ENCODE data around the gene TBC1D32. TPM values are rescaled to one million over a fixed set of nuclear protein-coding genes. Genes with fewer than 3 reads are reported as not detected.

The TBC1D32 gene
- total and polyA plus RNA-seq, 2 donors (not counting 1 experiment from before 2014, with no cell fraction given), result 6.3 to 21.0 TPM

- H3K9me3 ChIP-seq (ENCODE audit: control insufficient read depth, insufficient read depth, low read depth, low read length), result no peaks in the 10 kb centered on the region
- no peak overlapping the region for H3K27ac ChIP-seq (ENCODE audit: insufficient read depth, low read length)
- H3K4me1 ChIP-seq (ENCODE audit: control insufficient read depth, extremely low read depth, insufficient read depth, low read length), result no peaks in the 10 kb centered on the region
- H3K27me3 ChIP-seq (ENCODE audit: control insufficient read depth, insufficient read depth, low read length), result no peaks in the 10 kb centered on the region
- no peak overlapping the region for H3K4me3 ChIP-seq (replicated peaks in 1 of 4; ENCODE audit: control extremely low read depth in 1 of 4, insufficient read depth in 1 of 4, low read depth in 3 of 4, low read length in 4 of 4)
- no peaks in the 10 kb centered on the region for H3K79me2 ChIP-seq (ENCODE audit: control insufficient read depth, insufficient read depth, low read length)
- H2AFZ ChIP-seq (ENCODE audit: low read length), result no peak overlapping the region
- no peak overlapping the region for H3K9ac ChIP-seq (ENCODE audit: insufficient read depth, low read length)
- DNase-seq (ENCODE audit: low read depth in 2 of 2), result peak; percentile 77 to 90
- no peaks in the 10 kb centered on the region for H3K36me3 ChIP-seq (ENCODE audit: control insufficient read depth, insufficient read depth, low read length)
- H4K20me1 ChIP-seq (ENCODE audit: control insufficient read depth, extremely low read depth, insufficient read depth, low read length), result no peaks in the 10 kb centered on the region
- TF ChIP-seq EZH2 (IDR thresholded peaks at IDR 0.05; ENCODE audit: low read length, missing control alignments), result no peak
- TF ChIP-seq CTCF (conservative IDR thresholded peaks at IDR 0.05 in 1 of 2, IDR thresholded peaks at IDR 0.05 in 1 of 2; ENCODE audit: low read depth in 1 of 2, low read length in 2 of 2), result no peak
- H3K4me2 ChIP-seq (ENCODE audit: extremely low read depth, insufficient read depth, low read length), result peak overlapping the region; percentile 25
Observed at GRCh38 chr6:121285041-121285440, 49.2 kb downstream of the TBC1D32 start.

- Histone ChIP-seq H3K4me2 (ENCODE audit: extremely low read depth, insufficient read depth, low read length) (no peak overlapping the region), H4K20me1 (ENCODE audit: control insufficient read depth, extremely low read depth, insufficient read depth, low read length) (no peaks in the 10 kb centered on the region), H3K79me2 (ENCODE audit: control insufficient read depth, insufficient read depth, low read length) (no peaks in the 10 kb centered on the region), H3K4me3 (replicated peaks in 1 of 4; ENCODE audit: control extremely low read depth in 1 of 4, insufficient read depth in 1 of 4, low read depth in 3 of 4, low read length in 4 of 4) (no peak overlapping the region), H3K4me1 (ENCODE audit: control insufficient read depth, extremely low read depth, insufficient read depth, low read length) (no peaks in the 10 kb centered on the region), H3K36me3 (ENCODE audit: control insufficient read depth, insufficient read depth, low read length) (no peaks in the 10 kb centered on the region), H3K27ac (ENCODE audit: insufficient read depth, low read length) (no peak overlapping the region), H2AFZ (ENCODE audit: low read length) (no peak overlapping the region), H3K27me3 (ENCODE audit: control insufficient read depth, insufficient read depth, low read length) (no peaks in the 10 kb centered on the region), H3K9me3 (ENCODE audit: control insufficient read depth, insufficient read depth, low read depth, low read length) (no peaks in the 10 kb centered on the region), H3K9ac (ENCODE audit: insufficient read depth, low read length) (no peak overlapping the region)
- DNase-seq (ENCODE audit: low read depth in 2 of 2), result no peak
- TF ChIP-seq CTCF (conservative IDR thresholded peaks at IDR 0.05 in 1 of 2, IDR thresholded peaks at IDR 0.05 in 1 of 2; ENCODE audit: low read depth in 1 of 2, low read length in 2 of 2), result no peak
- TF ChIP-seq EZH2 (IDR thresholded peaks at IDR 0.05; ENCODE audit: low read length, missing control alignments), result no peak
Observed at GRCh38 chr6:121274666-121275295, 59.5 kb downstream of the TBC1D32 start.

GRCh38 chr6:121263742-121264141, 70.5 kb downstream of the TBC1D32 start:
- Histone ChIP-seq H3K4me2 (ENCODE audit: extremely low read depth, insufficient read depth, low read length) (no peak overlapping the region), H3K27me3 (ENCODE audit: control insufficient read depth, insufficient read depth, low read length) (no peaks in the 10 kb centered on the region), H3K9ac (ENCODE audit: insufficient read depth, low read length) (no peak overlapping the region), H3K9me3 (ENCODE audit: control insufficient read depth, insufficient read depth, low read depth, low read length) (no peaks in the 10 kb centered on the region), H3K27ac (ENCODE audit: insufficient read depth, low read length) (no peak overlapping the region), H3K4me1 (ENCODE audit: control insufficient read depth, extremely low read depth, insufficient read depth, low read length) (peaks cover 2% of the 10 kb centered on the region), H3K36me3 (ENCODE audit: control insufficient read depth, insufficient read depth, low read length) (no peaks in the 10 kb centered on the region), H4K20me1 (ENCODE audit: control insufficient read depth, extremely low read depth, insufficient read depth, low read length) (no peaks in the 10 kb centered on the region), H3K4me3 (replicated peaks in 1 of 4; ENCODE audit: control extremely low read depth in 1 of 4, insufficient read depth in 1 of 4, low read depth in 3 of 4, low read length in 4 of 4) (no peak overlapping the region), H2AFZ (ENCODE audit: low read length) (no peak overlapping the region), H3K79me2 (ENCODE audit: control insufficient read depth, insufficient read depth, low read length) (no peaks in the 10 kb centered on the region)
- DNase-seq (ENCODE audit: low read depth in 2 of 2), result no peak
- TF ChIP-seq CTCF (conservative IDR thresholded peaks at IDR 0.05 in 1 of 2, IDR thresholded peaks at IDR 0.05 in 1 of 2; ENCODE audit: low read depth in 1 of 2, low read length in 2 of 2), result no peak
- no peak for TF ChIP-seq EZH2 (IDR thresholded peaks at IDR 0.05; ENCODE audit: low read length, missing control alignments)
